DMS153 (cell line): Measurements from ENCODE around the gene GRIPAP1.
"Not testable (repeated sequence)": the region's sequence is repeated elsewhere in the genome, so short reads cannot be mapped to it uniquely, and the experiment has no call there.

Source experiments
- DNase-seq: peaks from one replicate; lab custom pipeline; 2025; lab: John Stamatoyannopoulos, UW

The GRIPAP1 gene

GRCh38 chrX:48996969-48997368 lies 5.1 kb downstream of the GRIPAP1 start:
- no peak for DNase-seq

GRCh38 chrX:48992341-48992740 lies 9.7 kb downstream of the GRIPAP1 start:
- DNase-seq = no peak

GRCh38 chrX:48989483-48989882 lies 12.6 kb downstream of the GRIPAP1 start:
- DNase-seq = no peak

GRCh38 chrX:48983896-48984295 lies 18.2 kb downstream of the GRIPAP1 start:
- DNase-seq = no peak

- no peak for DNase-seq
Measured at GRCh38 chrX:48983081-48983480, 19.0 kb downstream of the GRIPAP1 start.

- DNase-seq = no peak
Measured at GRCh38 chrX:48981178-48981577, 20.9 kb downstream of the GRIPAP1 start.

GRCh38 chrX:48980341-48980740 lies 21.7 kb downstream of the GRIPAP1 start:
- not testable (repeated sequence) for DNase-seq

- DNase-seq = no peak
Measured at GRCh38 chrX:48978226-48978625, 23.8 kb downstream of the GRIPAP1 start.

GRCh38 chrX:48976086-48976485 lies 26.0 kb downstream of the GRIPAP1 start:
- no peak for DNase-seq

GRCh38 chrX:48975541-48975940 lies 26.5 kb downstream of the GRIPAP1 start:
- DNase-seq = no peak

- no peak for DNase-seq
Measured at GRCh38 chrX:48975041-48975440, 27.0 kb downstream of the GRIPAP1 start.

- DNase-seq = no peak
Measured at GRCh38 chrX:48974574-48974973, 27.5 kb downstream of the GRIPAP1 start.

GRCh38 chrX:48974033-48974432 lies 28.0 kb downstream of the GRIPAP1 start:
- no peak for DNase-seq

GRCh38 chrX:48972220-48973164 lies 29.6 kb downstream of the GRIPAP1 start:
- no peak for DNase-seq

GRCh38 chrX:48971249-48972219 lies 30.5 kb downstream of the GRIPAP1 start, which contains the start of gene KCND1:
Gene KCND1, minus strand, starts transcription at chrX:48971844. Its CDS starts 1,573 bp downstream, at chrX:48970271.
- no peak for DNase-seq

- DNase-seq = no peak
Measured at GRCh38 chrX:48969471-48969870, 32.6 kb downstream of the GRIPAP1 start.

- DNase-seq = no peak
Measured at GRCh38 chrX:48968377-48968776, 33.7 kb downstream of the GRIPAP1 start.

- DNase-seq = no peak
Measured at GRCh38 chrX:48966796-48967579, 35.1 kb downstream of the GRIPAP1 start.

GRCh38 chrX:48965959-48966358 lies 36.1 kb downstream of the GRIPAP1 start:
- no peak for DNase-seq

- DNase-seq = no peak
Measured at GRCh38 chrX:48961585-48962091, 40.4 kb downstream of the GRIPAP1 start.

GRCh38 chrX:48960291-48960690 lies 41.8 kb downstream of the GRIPAP1 start:
- no peak for DNase-seq
